ENCODE results near the gene CDK15.
A peak's percentile ranks its signal among the peaks of the same experiment; 100 is the strongest.
"Not testable (repeated sequence)": the region's sequence is repeated elsewhere in the genome, so short reads cannot be mapped to it uniquely, and the experiment has no call there.

The CDK15 gene

GRCh38 chr2:201806442-201807170 is at the start of gene CDK15:
Gene CDK15, plus strand, starts transcription at chr2:201806537. Its CDS starts 128 bp downstream, at chr2:201806665.
- peak; percentile 64 for DNase-seq

GRCh38 chr2:201758234-201758633 is 48.1 kb upstream of the CDK15 start:
- no peak for DNase-seq

GRCh38 chr2:201758873-201759272 is 47.5 kb upstream of the CDK15 start:
- no peak for DNase-seq

- DNase-seq, result no peak
These were observed 46.8 kb upstream of the CDK15 start for GRCh38 chr2:201759567-201759966.

- DNase-seq, result no peak
These were observed 45.2 kb upstream of the CDK15 start for GRCh38 chr2:201761101-201761500.

- DNase-seq, result not testable (repeated sequence)
These were observed 41.9 kb upstream of the CDK15 start for GRCh38 chr2:201764469-201764868.

GRCh38 chr2:201765799-201766198 is 40.5 kb upstream of the CDK15 start:
- DNase-seq, result no peak

- peak; percentile 68 for DNase-seq
These were observed 37.4 kb upstream of the CDK15 start for GRCh38 chr2:201768918-201769317.

GRCh38 chr2:201769666-201770373 is 36.5 kb upstream of the CDK15 start:
- no peak for DNase-seq

- no peak for DNase-seq
These were observed 32.3 kb upstream of the CDK15 start for GRCh38 chr2:201773990-201774389.

- peak; percentile 35 for DNase-seq
These were observed 31.8 kb upstream of the CDK15 start for GRCh38 chr2:201774546-201774945.

- DNase-seq, result no peak
These were observed 31.0 kb upstream of the CDK15 start for GRCh38 chr2:201775326-201775725.

- no peak for DNase-seq
These were observed 29.3 kb upstream of the CDK15 start for GRCh38 chr2:201777043-201777442.

- DNase-seq, result no peak
These were observed 28.5 kb upstream of the CDK15 start for GRCh38 chr2:201777869-201778268.

GRCh38 chr2:201779901-201780673 is 26.2 kb upstream of the CDK15 start:
- DNase-seq, result no peak

GRCh38 chr2:201780674-201781493 is 25.5 kb upstream of the CDK15 start, which contains the start of gene ALS2:
Gene ALS2, minus strand, starts transcription at chr2:201780933. Its CDS starts 12,048 bp downstream, at chr2:201768885.
- DNase-seq, result peak; percentile 100

- DNase-seq, result no peak
These were observed 24.7 kb upstream of the CDK15 start for GRCh38 chr2:201781557-201782051.

- no peak for DNase-seq
These were observed 21.8 kb upstream of the CDK15 start for GRCh38 chr2:201784563-201784962.

- DNase-seq, result no peak
These were observed 21.2 kb upstream of the CDK15 start for GRCh38 chr2:201785135-201785534.

GRCh38 chr2:201786471-201786870 is 19.9 kb upstream of the CDK15 start:
- no peak for DNase-seq

- DNase-seq, result no peak
These were observed 18.0 kb upstream of the CDK15 start for GRCh38 chr2:201788371-201788770.

- no peak for DNase-seq
These were observed 16.9 kb upstream of the CDK15 start for GRCh38 chr2:201789395-201789794.
